Right lobe of liver (tissue), 4 donors: ENCODE measurements around the gene PREX1.

Experiments used
- POLR2A ChIP-seq: fragments of 450-650 bp; IDR thresholded peaks from one replicate; pipeline ENCODE4 v1.6.1; 2017; ENCODE audit warnings: antibody characterized with exemption, mild to moderate bottlenecking
- TF ChIP-seq, protein P1 (sequence below), 4 donors: fragments of 200-600 bp in 3 of 4; fragments of 450-650 bp in 1 of 4; IDR thresholded peaks; one replicate each; pipeline versions ENCODE4 v1.5.1 to v1.8.0; 2016 to 2022; ENCODE audit warnings: antibody characterized with exemption in 4 of 4, mild to moderate bottlenecking in 2 of 4
- donor health status: DM: no; HTN: no; CAD: no.
- donor health status: DM: no; HTN: no; CAD: no.
- donor health status: DM: no; HTN: yes; CAD: no.

DNA sequence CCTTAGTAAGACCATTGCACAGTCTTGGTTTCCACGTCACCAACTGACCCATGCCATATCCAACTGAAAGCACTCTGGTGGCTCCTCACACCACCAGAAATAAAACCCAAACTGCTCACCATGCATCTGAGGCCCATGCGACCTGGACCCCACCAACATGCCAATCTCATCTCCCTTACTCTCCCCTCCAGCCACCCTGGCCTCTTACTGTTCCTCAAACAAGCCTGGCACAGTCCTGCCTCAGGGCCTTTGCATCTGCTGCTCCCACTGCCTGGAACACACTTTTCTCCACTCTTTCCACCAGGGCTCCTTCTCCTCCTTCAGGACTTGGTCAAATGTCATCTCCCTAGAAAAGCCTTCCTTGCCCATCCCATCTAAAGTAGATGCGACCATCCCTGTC is 8.7 kb downstream of the PREX1 start:
- TF ChIP-seq, protein P1, sequence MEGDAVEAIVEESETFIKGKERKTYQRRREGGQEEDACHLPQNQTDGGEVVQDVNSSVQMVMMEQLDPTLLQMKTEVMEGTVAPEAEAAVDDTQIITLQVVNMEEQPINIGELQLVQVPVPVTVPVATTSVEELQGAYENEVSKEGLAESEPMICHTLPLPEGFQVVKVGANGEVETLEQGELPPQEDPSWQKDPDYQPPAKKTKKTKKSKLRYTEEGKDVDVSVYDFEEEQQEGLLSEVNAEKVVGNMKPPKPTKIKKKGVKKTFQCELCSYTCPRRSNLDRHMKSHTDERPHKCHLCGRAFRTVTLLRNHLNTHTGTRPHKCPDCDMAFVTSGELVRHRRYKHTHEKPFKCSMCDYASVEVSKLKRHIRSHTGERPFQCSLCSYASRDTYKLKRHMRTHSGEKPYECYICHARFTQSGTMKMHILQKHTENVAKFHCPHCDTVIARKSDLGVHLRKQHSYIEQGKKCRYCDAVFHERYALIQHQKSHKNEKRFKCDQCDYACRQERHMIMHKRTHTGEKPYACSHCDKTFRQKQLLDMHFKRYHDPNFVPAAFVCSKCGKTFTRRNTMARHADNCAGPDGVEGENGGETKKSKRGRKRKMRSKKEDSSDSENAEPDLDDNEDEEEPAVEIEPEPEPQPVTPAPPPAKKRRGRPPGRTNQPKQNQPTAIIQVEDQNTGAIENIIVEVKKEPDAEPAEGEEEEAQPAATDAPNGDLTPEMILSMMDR (IDR thresholded peaks at IDR 0.05): no peak
- TF ChIP-seq POLR2A: no peak
